Smooth muscle cell (in vitro differentiated cells): ENCODE measurements around the gene EYA2. TPM values are rescaled to one million over a fixed set of nuclear protein-coding genes. Genes with fewer than 3 reads are reported as not detected.

Source experiments
- DNase-seq: peaks from one replicate; lab custom pipeline; 2025; ENCODE audit not compliant: unreplicated experiment; lab: John Stamatoyannopoulos, UW
- H2AFZ ChIP-seq: fragments of 200-600 bp; sonication (generic); 2 replicates; pipeline ENCODE4 v1.6.0; 2016; ENCODE audit warnings: antibody characterized with exemption, low read depth, mild to moderate bottlenecking
- H3F3A ChIP-seq: fragments of 200-600 bp; sonication (generic); 2 replicates; pipeline ENCODE4 v1.6.0; 2017; ENCODE audit warnings: antibody characterized with exemption, low read depth
- H3K27ac ChIP-seq: fragments of 200-600 bp; sonication (generic); 2 replicates; pipeline ENCODE4 v1.5.1; 2016; ENCODE audit warnings: low read depth, mild to moderate bottlenecking
- H3K27me3 ChIP-seq: fragments of 200-600 bp; sonication (generic); 2 replicates; pipeline ENCODE4 v1.6.1; 2016; ENCODE audit warnings: low read depth, mild to moderate bottlenecking
- H3K36me3 ChIP-seq: fragments of 200-600 bp; sonication (generic); 2 replicates; pipeline ENCODE4 v1.5.1; 2016; ENCODE audit warnings: low read depth
- H3K4me1 ChIP-seq: fragments of 200-600 bp; sonication (generic); 2 replicates; pipeline ENCODE4 v1.5.1; 2016; ENCODE audit warnings: low read depth
- H3K4me2 ChIP-seq: fragments of 200-600 bp; sonication (generic); 2 replicates; pipeline ENCODE4 v1.6.0; 2016; ENCODE audit warnings: mild to moderate bottlenecking
- H3K4me3 ChIP-seq: fragments of 200-600 bp; sonication (generic); 2 replicates; pipeline ENCODE4 v1.5.1; 2016; ENCODE audit warnings: mild to moderate bottlenecking
- H3K79me2 ChIP-seq: fragments of 200-600 bp; sonication (generic); 2 replicates; pipeline ENCODE4 v1.6.0; 2016; ENCODE audit warnings: low read depth, mild to moderate bottlenecking
- H3K9ac ChIP-seq: fragments of 200-600 bp; sonication (generic); 2 replicates; pipeline ENCODE4 v1.6.0; 2016; ENCODE audit warnings: low read depth
- H3K9me3 ChIP-seq: fragments of 200-600 bp; sonication (generic); replicated peaks from 2 replicates; pipeline ENCODE4 v1.5.1; 2016; ENCODE audit warnings: low read depth
- H4K20me1 ChIP-seq: fragments of 200-600 bp; sonication (generic); 2 replicates; pipeline ENCODE4 v1.6.0; 2016; ENCODE audit warnings: low read depth
- CTCF ChIP-seq: fragments of 200-600 bp; sonication (generic); IDR thresholded peaks from 2 replicates; pipeline ENCODE4 v1.5.1; 2017; ENCODE audit warnings: borderline replicate concordance, mild to moderate bottlenecking, antibody characterized with exemption; ENCODE audit not compliant: insufficient read depth, poor library complexity, severe bottlenecking
- WGBS: methylation state at CpG from one replicate; pipeline ENCODE4 v1.1.7; 2016; ENCODE audit warnings: low lambda C conversion rate; 5-methylcytosine and 5-hydroxymethylcytosine counted together
- polyA plus RNA-seq: library from polyadenylated mRNA; unstranded; fragments of >200 nt; fragmentation: Nextera tagmentation; extraction: Ambion mirVana; gene quantifications from 2 replicates; pipeline ENCODE4 v1.2.1, GENCODE V29; 2016
- total RNA-seq: library from RNA; depleted of rRNA; stranded (reverse); fragments of >200 nt; gene quantifications from 2 replicates; pipeline ENCODE4 v1.2.3, GENCODE V29; 2014

The EYA2 gene
- total and polyA plus RNA-seq, 2 experiments from 2014 or later, result 0.98 to 1.3 TPM

GRCh38 chr20:46999801-47000465 lies 105.3 kb downstream of the EYA2 start:
- H4K20me1 ChIP-seq, result no peaks in the 10 kb centered on the region
- no peak overlapping the region for H3K4me2 ChIP-seq
- no peak for DNase-seq
- no peak overlapping the region for H3K9ac ChIP-seq
- TF ChIP-seq CTCF, result no peak
- no peak overlapping the region for H3K27ac ChIP-seq
- no peak overlapping the region for H2AFZ ChIP-seq
- WGBS, result 95% methylated on average over 11 of the region's 11 CpGs
- peaks cover 5% of the 10 kb centered on the region for H3K4me1 ChIP-seq
- H3K9me3 ChIP-seq, result no peaks in the 10 kb centered on the region
- H3K4me3 ChIP-seq, result no peak overlapping the region
- no peaks in the 10 kb centered on the region for H3K36me3 ChIP-seq
- no peaks in the 10 kb centered on the region for H3F3A ChIP-seq
- peaks cover 8% of the 10 kb centered on the region for H3K27me3 ChIP-seq
- no peaks in the 10 kb centered on the region for H3K79me2 ChIP-seq

GRCh38 chr20:47003223-47003622 lies 108.6 kb downstream of the EYA2 start:
- Histone ChIP-seq H3K9me3 (no peaks in the 10 kb centered on the region), H3K4me1 (no peaks in the 10 kb centered on the region), H2AFZ (no peak overlapping the region), H3F3A (no peaks in the 10 kb centered on the region), H4K20me1 (no peaks in the 10 kb centered on the region), H3K27ac (no peak overlapping the region), H3K4me2 (no peak overlapping the region), H3K4me3 (no peak overlapping the region), H3K79me2 (no peaks in the 10 kb centered on the region), H3K27me3 (peaks cover 8% of the 10 kb centered on the region), H3K36me3 (no peaks in the 10 kb centered on the region), H3K9ac (no peak overlapping the region)
- no peak for DNase-seq
- TF ChIP-seq CTCF, result no peak
- WGBS, result 87% methylated on average over 6 of the region's 6 CpGs

- no peak overlapping the region for H3K4me3 ChIP-seq
- no peak for DNase-seq
- H4K20me1 ChIP-seq, result no peaks in the 10 kb centered on the region
- no peak for TF ChIP-seq CTCF
- H3K27me3 ChIP-seq, result peaks cover 4% of the 10 kb centered on the region
- no peaks in the 10 kb centered on the region for H3K9me3 ChIP-seq
- no peaks in the 10 kb centered on the region for H3K4me1 ChIP-seq
- no peaks in the 10 kb centered on the region for H3K36me3 ChIP-seq
- no peaks in the 10 kb centered on the region for H3F3A ChIP-seq
- no peaks in the 10 kb centered on the region for H3K79me2 ChIP-seq
- WGBS, result 93% methylated on average over 4 of the region's 4 CpGs
- H3K4me2 ChIP-seq, result no peak overlapping the region
- H3K9ac ChIP-seq, result no peak overlapping the region
- no peak overlapping the region for H2AFZ ChIP-seq
- no peak overlapping the region for H3K27ac ChIP-seq
Measured at GRCh38 chr20:47004179-47004578, 109.5 kb downstream of the EYA2 start.
